Nephron progenitor cell (in vitro differentiated cells): ENCODE data around the gene CAMSAP2.

Source experiments
- DNase-seq: peaks from one replicate; pipeline ENCODE4 v3.0.0; 2021
- H3K27ac Mint-ChIP-seq: 2 replicates; pipeline ENCODE4 v1.8.0; 2021; ENCODE audit warnings: mild to moderate bottlenecking, moderate library complexity, mixed read lengths
- H3K27me3 Mint-ChIP-seq: 2 replicates; pipeline ENCODE4 v1.8.0; 2021; ENCODE audit warnings: mild to moderate bottlenecking, low read depth, mixed read lengths; ENCODE audit not compliant: poor library complexity
- H3K36me3 Mint-ChIP-seq: 2 replicates; pipeline ENCODE4 v1.8.0; 2021; ENCODE audit warnings: low read depth, mixed read lengths
- H3K4me1 Mint-ChIP-seq: 2 replicates; pipeline ENCODE4 v1.8.0; 2021; ENCODE audit warnings: mixed read lengths
- H3K4me3 Mint-ChIP-seq: 2 replicates; pipeline ENCODE4 v1.8.0; 2021; ENCODE audit warnings: mild to moderate bottlenecking, moderate library complexity, mixed read lengths
- H3K9me3 Mint-ChIP-seq: 2 replicates; pipeline ENCODE4 v1.8.0; 2021; ENCODE audit warnings: mild to moderate bottlenecking, moderate library complexity, mixed read lengths
- TF ChIP-seq, protein P1 (sequence below): fragments of 200-600 bp; sonication (generic); IDR thresholded peaks from 2 replicates; pipeline ENCODE4 v1.5.0; 2021; ENCODE audit warnings: antibody characterized with exemption

The CAMSAP2 gene

DNA sequence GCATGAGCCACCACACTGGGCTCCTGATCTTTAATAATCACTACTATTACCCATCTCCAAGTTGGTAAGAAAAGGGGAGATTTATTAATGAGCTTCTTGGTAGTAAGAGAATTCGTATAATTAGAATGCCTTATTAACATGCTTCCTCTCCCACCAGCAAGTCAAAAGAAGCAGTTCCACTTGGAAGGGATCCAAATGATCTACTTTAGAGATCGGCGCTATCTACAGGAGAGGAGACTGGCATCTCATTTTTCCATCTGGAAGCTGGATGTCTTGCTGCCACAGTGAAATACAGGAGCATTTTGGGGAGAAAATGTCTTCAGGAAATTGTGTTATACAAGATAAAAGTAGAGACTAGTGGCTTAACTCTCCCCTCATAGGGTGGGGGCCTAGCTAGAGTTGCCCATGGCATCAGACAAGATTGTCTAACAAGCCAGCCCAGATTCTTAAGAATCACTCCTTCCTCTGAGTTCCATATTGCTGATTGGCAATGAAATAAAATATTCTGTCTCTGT lies 33.6 kb upstream of the CAMSAP2 start:
- peaks cover 5% of the 10 kb centered on the region for H3K4me1 Mint-ChIP-seq
- no peak overlapping the region for H3K27ac Mint-ChIP-seq
- H3K36me3 Mint-ChIP-seq, result no peaks in the 10 kb centered on the region
- no peak for DNase-seq
- no peak overlapping the region for H3K4me3 Mint-ChIP-seq
- no peaks in the 10 kb centered on the region for H3K9me3 Mint-ChIP-seq
- TF ChIP-seq, protein P1, sequence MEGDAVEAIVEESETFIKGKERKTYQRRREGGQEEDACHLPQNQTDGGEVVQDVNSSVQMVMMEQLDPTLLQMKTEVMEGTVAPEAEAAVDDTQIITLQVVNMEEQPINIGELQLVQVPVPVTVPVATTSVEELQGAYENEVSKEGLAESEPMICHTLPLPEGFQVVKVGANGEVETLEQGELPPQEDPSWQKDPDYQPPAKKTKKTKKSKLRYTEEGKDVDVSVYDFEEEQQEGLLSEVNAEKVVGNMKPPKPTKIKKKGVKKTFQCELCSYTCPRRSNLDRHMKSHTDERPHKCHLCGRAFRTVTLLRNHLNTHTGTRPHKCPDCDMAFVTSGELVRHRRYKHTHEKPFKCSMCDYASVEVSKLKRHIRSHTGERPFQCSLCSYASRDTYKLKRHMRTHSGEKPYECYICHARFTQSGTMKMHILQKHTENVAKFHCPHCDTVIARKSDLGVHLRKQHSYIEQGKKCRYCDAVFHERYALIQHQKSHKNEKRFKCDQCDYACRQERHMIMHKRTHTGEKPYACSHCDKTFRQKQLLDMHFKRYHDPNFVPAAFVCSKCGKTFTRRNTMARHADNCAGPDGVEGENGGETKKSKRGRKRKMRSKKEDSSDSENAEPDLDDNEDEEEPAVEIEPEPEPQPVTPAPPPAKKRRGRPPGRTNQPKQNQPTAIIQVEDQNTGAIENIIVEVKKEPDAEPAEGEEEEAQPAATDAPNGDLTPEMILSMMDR, result no peak
- H3K27me3 Mint-ChIP-seq, result no peaks in the 10 kb centered on the region

DNA sequence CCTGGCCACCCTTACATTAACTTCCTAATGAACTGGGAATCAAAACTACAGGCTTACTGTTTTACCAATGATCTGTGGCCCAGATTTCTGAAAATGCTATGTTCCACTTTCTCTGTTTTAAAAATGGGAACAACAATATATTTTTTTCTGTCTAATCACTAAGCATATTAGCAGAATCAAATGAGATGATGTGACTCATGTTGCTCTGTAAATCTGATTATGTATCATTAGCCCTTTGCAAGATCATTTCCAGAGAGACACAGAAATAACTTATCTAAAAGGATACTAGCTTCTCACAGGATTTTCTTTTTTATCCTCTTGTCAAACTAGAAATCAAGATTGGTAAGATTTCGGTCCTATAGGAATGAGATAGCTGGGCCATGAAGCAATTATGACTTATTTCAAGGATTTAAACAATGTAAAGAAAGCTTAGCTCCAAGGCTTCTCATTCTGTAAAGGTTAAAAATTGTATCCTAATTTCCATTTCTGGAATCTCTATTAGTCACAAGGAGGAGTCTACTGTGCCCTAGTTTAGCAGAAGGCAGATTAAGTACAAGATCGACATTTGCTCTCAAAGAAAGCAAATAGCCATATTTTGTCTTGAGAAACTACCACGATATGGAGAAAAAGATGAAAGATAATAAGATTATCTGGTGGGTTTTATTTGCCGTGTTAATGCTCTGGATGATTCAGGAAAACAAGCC lies 32.4 kb upstream of the CAMSAP2 start:
- Mint-ChIP-seq H3K4me1 (peaks cover 12% of the 10 kb centered on the region), H3K27me3 (peaks cover 3% of the 10 kb centered on the region), H3K27ac (no peak overlapping the region), H3K4me3 (no peak overlapping the region), H3K36me3 (no peaks in the 10 kb centered on the region), H3K9me3 (no peaks in the 10 kb centered on the region)
- TF ChIP-seq, protein P1, result no peak
- DNase-seq, result no peak

DNA sequence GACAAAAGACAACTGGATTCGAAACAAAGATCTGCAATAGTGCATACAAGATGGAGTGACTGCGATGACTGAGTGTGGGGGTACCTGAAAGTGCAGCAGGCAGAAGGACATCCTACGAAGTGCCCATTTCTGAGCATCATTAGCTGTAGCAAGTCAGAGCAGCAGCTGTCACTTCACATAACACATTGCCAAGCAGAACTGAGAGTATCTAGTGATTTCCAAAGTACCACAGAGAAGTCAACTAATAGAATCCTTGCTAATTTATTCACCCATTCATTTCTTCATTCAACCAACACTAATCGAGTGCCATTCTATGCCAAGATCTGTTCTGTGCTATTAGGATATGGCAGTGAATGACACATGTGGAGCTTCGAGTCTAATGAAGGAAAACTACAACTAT lies 31.6 kb upstream of the CAMSAP2 start:
- DNase-seq, result no peak
- Mint-ChIP-seq H3K4me1 (peaks cover 12% of the 10 kb centered on the region), H3K36me3 (no peaks in the 10 kb centered on the region), H3K27me3 (peaks cover 3% of the 10 kb centered on the region), H3K4me3 (no peak overlapping the region), H3K27ac (no peak overlapping the region), H3K9me3 (no peaks in the 10 kb centered on the region)
- TF ChIP-seq, protein P1, result no peak

DNA sequence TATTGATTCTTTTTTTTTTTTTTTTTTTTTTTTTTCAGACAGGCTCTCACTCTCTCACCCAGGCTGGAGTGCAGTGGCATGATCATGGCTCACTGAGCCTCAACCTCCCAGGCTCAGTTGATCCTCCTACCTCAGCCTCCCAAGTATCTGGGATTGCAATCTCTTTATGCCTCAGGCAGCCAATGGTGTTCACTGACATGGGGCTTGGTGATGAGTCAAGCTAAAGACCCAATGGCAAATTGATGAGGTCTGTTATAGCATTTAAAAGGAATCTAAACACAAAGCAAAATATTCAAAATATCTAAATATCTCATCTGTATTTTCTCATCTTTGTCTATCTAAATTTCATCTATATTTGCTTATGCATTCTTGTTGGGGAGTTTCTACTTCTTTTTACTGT lies 30.5 kb upstream of the CAMSAP2 start:
- Mint-ChIP-seq H3K4me3 (no peak overlapping the region), H3K36me3 (no peaks in the 10 kb centered on the region), H3K27ac (no peak overlapping the region), H3K9me3 (no peaks in the 10 kb centered on the region), H3K27me3 (peaks cover 3% of the 10 kb centered on the region), H3K4me1 (peaks cover 12% of the 10 kb centered on the region)
- DNase-seq, result no peak
- TF ChIP-seq, protein P1, result no peak

DNA sequence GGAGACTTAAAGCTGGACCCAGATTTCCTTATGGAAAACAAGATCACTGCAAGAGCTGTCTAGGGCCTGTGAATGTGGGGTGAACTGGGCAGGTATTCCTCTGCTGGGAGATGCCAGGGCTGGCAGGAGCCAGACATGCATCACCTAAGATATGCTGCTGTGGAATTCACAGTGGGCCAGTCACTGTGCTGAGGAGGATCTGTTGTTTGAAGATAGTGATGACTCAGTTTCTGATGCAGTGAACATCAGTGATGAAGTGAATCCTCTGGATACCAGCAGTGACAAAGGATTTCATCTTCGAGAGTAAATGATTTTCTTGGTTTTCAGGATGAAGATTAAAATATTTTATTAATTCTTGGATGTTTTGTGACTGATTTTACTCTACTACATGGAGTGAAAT lies 29.9 kb upstream of the CAMSAP2 start:
- Mint-ChIP-seq H3K4me1 (peaks cover 12% of the 10 kb centered on the region), H3K9me3 (no peaks in the 10 kb centered on the region), H3K27me3 (peaks cover 3% of the 10 kb centered on the region), H3K27ac (no peak overlapping the region), H3K4me3 (no peak overlapping the region), H3K36me3 (no peaks in the 10 kb centered on the region)
- TF ChIP-seq, protein P1, result no peak
- DNase-seq, result no peak

DNA sequence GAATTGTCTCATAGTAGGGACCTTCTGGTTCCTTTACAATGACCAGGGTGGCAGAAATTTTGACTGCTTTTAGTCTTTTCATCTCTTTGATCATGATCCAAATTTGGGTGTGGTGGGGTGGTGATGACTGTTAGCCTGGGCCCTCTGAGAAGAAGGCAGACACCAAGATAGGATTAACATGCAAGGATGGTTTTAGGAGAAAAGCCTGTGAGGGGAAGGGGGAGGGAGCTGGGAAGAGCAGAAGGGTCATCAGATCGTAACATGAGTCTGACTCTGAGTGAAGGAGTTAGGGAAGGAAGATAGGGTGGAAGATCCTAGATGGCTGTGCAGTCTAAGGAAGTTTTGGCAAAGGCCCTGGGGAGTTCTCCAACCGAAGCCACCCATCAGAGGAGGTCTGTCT lies 28.5 kb upstream of the CAMSAP2 start:
- no peak overlapping the region for H3K4me3 Mint-ChIP-seq

More for the DNA sequence above, 28.5 kb upstream of the CAMSAP2 start:
- peaks cover 12% of the 10 kb centered on the region for H3K4me1 Mint-ChIP-seq
- H3K27me3 Mint-ChIP-seq, result peaks cover 3% of the 10 kb centered on the region
- no peak for DNase-seq
- TF ChIP-seq, protein P1, result no peak
- no peaks in the 10 kb centered on the region for H3K36me3 Mint-ChIP-seq
- no peaks in the 10 kb centered on the region for H3K9me3 Mint-ChIP-seq
- peak overlapping the region; percentile 34 for H3K27ac Mint-ChIP-seq
